Testis (tissue), 3 donors: Measurements from ENCODE around the gene CD48. TPM values are rescaled to one million over a fixed set of nuclear protein-coding genes. Genes with fewer than 3 reads are reported as not detected.

Experiments
- DNase-seq: peaks from one replicate; pipeline ENCODE4 v3.0.0-alpha.2; 2019
- H3K27ac ChIP-seq, 2 donors: fragments of 200-600 bp; sonication (generic); one replicate each; pipeline ENCODE4 v1.5.1; 2019
- H3K27me3 ChIP-seq: fragments of 200-600 bp; sonication (generic); one replicate; pipeline ENCODE4 v1.5.1; 2019
- H3K36me3 ChIP-seq: fragments of 200-600 bp; sonication (generic); one replicate; pipeline ENCODE4 v1.5.1; 2017; ENCODE audit warnings: low read depth; ENCODE audit errors: missing control alignments
- H3K4me1 ChIP-seq: fragments of 200-600 bp; sonication (generic); one replicate; pipeline ENCODE4 v1.5.1; 2019
- H3K4me3 ChIP-seq, 2 donors: fragments of 200-600 bp; sonication (generic); one replicate each; pipeline ENCODE4 v1.5.1; 2017 to 2019
- H3K9me3 ChIP-seq: fragments of 200-600 bp; sonication (generic); one replicate; pipeline ENCODE4 v1.5.1; 2017
- CTCF ChIP-seq, 3 experiments: fragments of 450-650 bp in 2 of 3; fragments of 200-600 bp in 1 of 3; sonication (generic) in 1 of 3; IDR thresholded peaks; one replicate each; pipeline ENCODE4 v1.5.1; 2016 to 2019; ENCODE audit warnings: antibody characterized with exemption in 3 of 3, mild to moderate bottlenecking in 2 of 3, moderate library complexity in 1 of 3
- POLR2A ChIP-seq: fragments of 450-650 bp; IDR thresholded peaks from one replicate; pipeline ENCODE4 v1.6.1; 2017; ENCODE audit warnings: antibody characterized with exemption, mild to moderate bottlenecking, moderate library complexity
- WGBS, 2 donors: methylation state at CpG; one replicate each; pipeline ENCODE4 v1.1.5; 2018; 5-methylcytosine and 5-hydroxymethylcytosine counted together
- intact Hi-C: fragments of 100-400 bp; cut with DNase I; formaldehyde crosslinking; loops from one replicate; pipeline ENCODE4 v1.15.1; 2023; ENCODE audit warnings: low total_unique reads
- polyA plus RNA-seq: library from polyadenylated mRNA; stranded (reverse); fragments of 350-450 nt; fragmentation: Illumina TruSeq; extraction: RNeasy Lipid Tissue Mini Kit (QIAGEN cat#74804); gene quantifications from one replicate; pipeline ENCODE4 v1.2.3, GENCODE V29; 2014; ENCODE audit warnings: low read depth, low replicate concordance; ENCODE audit not compliant: insufficient read depth
- total RNA-seq, 2 donors: library from RNA; depleted of rRNA; stranded (reverse); fragments of >200 nt; gene quantifications; one replicate each; pipeline ENCODE4 v1.2.3, GENCODE V29; 2016

Gene CD48
- total and polyA plus RNA-seq, 3 donors from 2014 or later, result 0.63 to 6.1 (median 1.4) TPM

- TF ChIP-seq CTCF (IDR thresholded peaks at IDR 0.05) (no peak), POLR2A (no peak)
- no peak overlapping the region for H3K4me3 ChIP-seq
- no peak overlapping the region for H3K27ac ChIP-seq
- no peaks in the 10 kb centered on the region for H3K27me3 ChIP-seq
- no peaks in the 10 kb centered on the region for H3K9me3 ChIP-seq
- WGBS, 2 donors, result 94% methylated on average over 2 of the region's 2 CpGs
- intact Hi-C loops, result no loop called here
- DNase-seq, result no peak
- H3K36me3 ChIP-seq, result no peaks in the 10 kb centered on the region
- H3K4me1 ChIP-seq, result peaks cover 8% of the 10 kb centered on the region
Measured at GRCh38 chr1:160750608-160751007, 39.0 kb upstream of the CD48 start.

- H3K27me3 ChIP-seq, result no peaks in the 10 kb centered on the region
- no peaks in the 10 kb centered on the region for H3K9me3 ChIP-seq
- no peaks in the 10 kb centered on the region for H3K36me3 ChIP-seq
- no peak overlapping the region for H3K27ac ChIP-seq
- DNase-seq, result no peak
- TF ChIP-seq POLR2A, result no peak
- TF ChIP-seq CTCF (IDR thresholded peaks at IDR 0.05), result no peak
- H3K4me3 ChIP-seq, result no peak overlapping the region
- intact Hi-C loops, result no loop called here
- 75 to 95% methylated on average over 1 of the region's 1 CpG for WGBS, 2 donors
- H3K4me1 ChIP-seq, result peaks cover 8% of the 10 kb centered on the region
Measured at GRCh38 chr1:160748878-160749269, 37.3 kb upstream of the CD48 start.

- intact Hi-C loops, result no loop called here
- no peak overlapping the region for H3K27ac ChIP-seq
Measured at GRCh38 chr1:160748181-160748877, 36.7 kb upstream of the CD48 start.

GRCh38 chr1:160747717-160748116 lies 36.1 kb upstream of the CD48 start:
- no peak for DNase-seq
- H3K27me3 ChIP-seq, result no peaks in the 10 kb centered on the region
- H3K9me3 ChIP-seq, result no peaks in the 10 kb centered on the region
- intact Hi-C loops, result no loop called here
- peaks cover 4% of the 10 kb centered on the region for H3K4me1 ChIP-seq
- H3K4me3 ChIP-seq, result no peak overlapping the region
- no peak for TF ChIP-seq CTCF (IDR thresholded peaks at IDR 0.05)
- TF ChIP-seq POLR2A, result no peak
- H3K27ac ChIP-seq, result no peak overlapping the region
- H3K36me3 ChIP-seq, result no peaks in the 10 kb centered on the region

More at GRCh38 chr1:160748181-160748877, 36.7 kb upstream of the CD48 start:
- H3K4me3 ChIP-seq, result no peak overlapping the region
- WGBS, 2 donors, result 75 to 79% methylated on average over 9 to 10 of the region's 10 CpGs
- H3K9me3 ChIP-seq, result no peaks in the 10 kb centered on the region
- DNase-seq, result no peak
- no peak for TF ChIP-seq CTCF (IDR thresholded peaks at IDR 0.05)
- TF ChIP-seq POLR2A, result no peak
- peaks cover 8% of the 10 kb centered on the region for H3K4me1 ChIP-seq
- H3K27me3 ChIP-seq, result no peaks in the 10 kb centered on the region
- H3K36me3 ChIP-seq, result no peaks in the 10 kb centered on the region
